Lower leg skin (tissue), 4 donors: ENCODE data around the gene TAC4. TPM values are rescaled to one million over a fixed set of nuclear protein-coding genes. Genes with fewer than 3 reads are reported as not detected.

Source experiments
- DNase-seq, 2 donors: peaks; one replicate each; pipeline ENCODE4 v3.0.0-alpha.2; 2019; ENCODE audit warnings: low spot score in 2 of 2
- H3K4me3 ChIP-seq: fragments of 200-600 bp; sonication (generic); 2 replicates; pipeline ENCODE4 v1.5.1; 2017; ENCODE audit warnings: mild to moderate bottlenecking, low read depth; ENCODE audit not compliant: poor library complexity, severe bottlenecking
- POLR2A ChIP-seq, 2 donors: fragments of 450-650 bp; IDR thresholded peaks; one replicate each; pipeline ENCODE4 v1.6.1; 2016 to 2017; ENCODE audit warnings: antibody characterized with exemption in 2 of 2, mild to moderate bottlenecking in 1 of 2, moderate library complexity in 1 of 2
- WGBS, 2 donors: methylation state at CpG; one replicate each; pipeline ENCODE4 v1.1.5; 2018; 5-methylcytosine and 5-hydroxymethylcytosine counted together
- intact Hi-C: fragments of 100-400 bp; cut with DNase I; formaldehyde crosslinking; loops from one replicate; pipeline ENCODE4 v1.15.0; 2023; ENCODE audit warnings: low total_unique reads
- total RNA-seq, 4 donors: library from RNA; depleted of rRNA; stranded (reverse); fragments of >200 nt; gene quantifications; one replicate each; pipeline ENCODE4 v1.1.0, GENCODE V29; 2016
- TF ChIP-seq, protein P1 (sequence below), 3 donors: fragments of 450-650 bp; IDR thresholded peaks; one replicate each; pipeline ENCODE4 v1.5.1; 2016; ENCODE audit warnings: antibody characterized with exemption in 3 of 3, mild to moderate bottlenecking in 3 of 3, moderate library complexity in 2 of 3

The TAC4 gene
- total RNA-seq, 4 donors from 2014 or later: not detected

DNA sequence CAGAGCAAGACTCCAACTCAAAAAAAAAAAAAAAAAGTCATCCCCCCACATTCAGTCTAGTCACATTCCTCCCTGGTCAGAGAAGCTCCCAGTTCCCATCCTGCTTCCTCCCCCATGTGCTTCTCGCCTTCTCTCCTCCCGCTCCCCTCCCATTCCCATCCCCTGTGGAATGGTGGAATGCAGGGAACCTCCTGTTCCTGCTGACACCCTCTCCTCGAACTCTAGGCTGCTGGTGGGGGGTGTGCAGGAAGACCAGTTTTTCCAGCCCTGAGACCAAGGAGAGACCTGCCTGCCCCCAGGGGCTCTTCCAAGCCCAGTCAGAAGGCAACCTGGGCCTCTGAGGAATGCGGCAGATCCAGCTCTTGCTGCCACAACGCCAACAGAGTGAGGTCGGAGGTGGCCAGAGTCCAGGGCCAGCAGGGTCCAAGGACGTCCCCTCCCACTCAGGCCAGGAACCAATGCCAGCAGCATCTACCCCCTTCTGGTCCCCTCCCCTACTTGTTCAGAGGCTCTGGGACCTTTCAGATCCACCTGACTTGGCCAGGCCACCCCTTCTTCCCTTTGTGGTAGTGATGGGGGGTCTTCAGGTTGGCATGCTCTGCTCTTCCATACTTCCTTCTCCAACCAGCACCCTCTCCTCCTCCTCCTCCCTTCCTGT lies 39.3 kb upstream of the TAC4 start:
- intact Hi-C loops: no loop called here
- H3K4me3 ChIP-seq: no peak overlapping the region
- peak; percentile 40 to 89 for DNase-seq
- WGBS, 2 donors: 34 to 53% methylated on average over 7 of the region's 7 CpGs
- TF ChIP-seq, protein P1, sequence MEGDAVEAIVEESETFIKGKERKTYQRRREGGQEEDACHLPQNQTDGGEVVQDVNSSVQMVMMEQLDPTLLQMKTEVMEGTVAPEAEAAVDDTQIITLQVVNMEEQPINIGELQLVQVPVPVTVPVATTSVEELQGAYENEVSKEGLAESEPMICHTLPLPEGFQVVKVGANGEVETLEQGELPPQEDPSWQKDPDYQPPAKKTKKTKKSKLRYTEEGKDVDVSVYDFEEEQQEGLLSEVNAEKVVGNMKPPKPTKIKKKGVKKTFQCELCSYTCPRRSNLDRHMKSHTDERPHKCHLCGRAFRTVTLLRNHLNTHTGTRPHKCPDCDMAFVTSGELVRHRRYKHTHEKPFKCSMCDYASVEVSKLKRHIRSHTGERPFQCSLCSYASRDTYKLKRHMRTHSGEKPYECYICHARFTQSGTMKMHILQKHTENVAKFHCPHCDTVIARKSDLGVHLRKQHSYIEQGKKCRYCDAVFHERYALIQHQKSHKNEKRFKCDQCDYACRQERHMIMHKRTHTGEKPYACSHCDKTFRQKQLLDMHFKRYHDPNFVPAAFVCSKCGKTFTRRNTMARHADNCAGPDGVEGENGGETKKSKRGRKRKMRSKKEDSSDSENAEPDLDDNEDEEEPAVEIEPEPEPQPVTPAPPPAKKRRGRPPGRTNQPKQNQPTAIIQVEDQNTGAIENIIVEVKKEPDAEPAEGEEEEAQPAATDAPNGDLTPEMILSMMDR (IDR thresholded peaks at IDR 0.05): no peak
- TF ChIP-seq POLR2A (IDR thresholded peaks at IDR 0.05): no peak

DNA sequence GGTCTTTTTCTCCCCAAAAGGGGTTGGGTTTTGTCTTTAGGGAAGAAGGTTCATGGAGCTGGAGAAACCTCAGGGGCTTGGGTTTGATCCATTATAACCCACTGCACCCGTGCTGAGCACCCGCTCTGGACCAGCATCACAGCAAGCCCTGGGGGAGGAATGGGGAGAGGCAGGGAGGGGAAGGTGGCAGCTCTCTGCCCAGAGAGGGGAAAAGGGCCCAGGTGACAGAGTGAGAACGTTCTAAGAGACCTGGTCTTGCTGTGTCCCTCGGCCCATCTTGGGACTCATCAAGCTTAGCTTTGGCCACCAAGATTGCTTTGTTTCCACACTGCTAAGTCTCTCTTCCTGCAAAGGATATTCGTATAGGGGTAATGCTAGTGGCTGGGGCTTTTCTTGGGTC lies 38.2 kb upstream of the TAC4 start:
- H3K4me3 ChIP-seq: no peak overlapping the region
- DNase-seq: no peak
- TF ChIP-seq POLR2A (IDR thresholded peaks at IDR 0.05): no peak
- TF ChIP-seq, protein P1 (IDR thresholded peaks at IDR 0.05): no peak
- intact Hi-C loops: no loop called here
- 60 to 74% methylated on average over 5 of the region's 5 CpGs for WGBS, 2 donors

DNA sequence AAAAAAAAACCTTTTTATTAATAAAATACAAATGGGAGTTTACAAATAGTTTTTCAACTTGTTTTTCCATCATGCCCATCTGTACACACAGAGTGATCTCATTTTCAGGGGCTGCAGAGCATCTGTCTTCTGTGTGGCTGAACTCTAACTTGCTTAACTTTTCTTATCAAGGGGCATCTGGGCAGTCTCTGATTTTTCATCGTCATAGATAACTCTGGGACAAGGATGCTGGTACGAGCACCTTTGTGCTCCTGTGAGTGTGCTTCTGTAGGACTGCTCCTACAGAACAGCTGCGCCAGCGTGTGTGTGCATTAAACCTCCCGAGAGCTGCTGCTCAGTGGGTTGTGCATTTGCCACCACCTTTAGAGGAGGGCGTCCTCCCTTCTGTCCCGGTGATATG lies 34.6 kb upstream of the TAC4 start:
- H3K4me3 ChIP-seq: no peak overlapping the region
- TF ChIP-seq, protein P1 (IDR thresholded peaks at IDR 0.05): no peak
- no peak for TF ChIP-seq POLR2A (IDR thresholded peaks at IDR 0.05)
- WGBS, 2 donors: 55 to 77% methylated on average over 7 of the region's 7 CpGs
- intact Hi-C loops: loop anchor here (5.0 kb wide), 1 partner anchor 115 kb away; the partner anchor contains the start of gene DLX3
- no peak for DNase-seq

DNA sequence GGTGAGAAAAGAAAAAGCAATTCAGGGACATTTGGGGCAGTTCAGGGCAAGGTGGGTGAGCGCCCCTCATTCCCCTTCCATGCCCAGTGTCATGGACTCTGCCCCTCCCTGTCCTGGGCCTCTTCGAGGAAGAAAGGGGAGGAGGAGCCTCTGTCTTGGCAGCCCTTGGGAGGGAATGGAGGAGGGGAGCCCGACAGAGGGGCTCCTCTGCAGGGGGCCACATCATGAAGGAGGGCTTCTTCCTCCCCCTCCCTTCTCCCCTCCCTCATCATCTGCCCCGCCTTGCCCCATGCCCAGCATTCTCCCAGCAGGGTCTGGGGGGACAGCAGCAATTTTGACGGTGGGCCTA lies 33.2 kb upstream of the TAC4 start:
- 37 to 41% methylated on average over 5 of the region's 5 CpGs for WGBS, 2 donors
- intact Hi-C loops: loop anchor here (5.0 kb wide), 1 partner anchor 116 kb away; the partner anchor contains the start of gene DLX3
- TF ChIP-seq, protein P1 (IDR thresholded peaks at IDR 0.05): no peak
- H3K4me3 ChIP-seq: no peak overlapping the region
- no peak for DNase-seq

DNA sequence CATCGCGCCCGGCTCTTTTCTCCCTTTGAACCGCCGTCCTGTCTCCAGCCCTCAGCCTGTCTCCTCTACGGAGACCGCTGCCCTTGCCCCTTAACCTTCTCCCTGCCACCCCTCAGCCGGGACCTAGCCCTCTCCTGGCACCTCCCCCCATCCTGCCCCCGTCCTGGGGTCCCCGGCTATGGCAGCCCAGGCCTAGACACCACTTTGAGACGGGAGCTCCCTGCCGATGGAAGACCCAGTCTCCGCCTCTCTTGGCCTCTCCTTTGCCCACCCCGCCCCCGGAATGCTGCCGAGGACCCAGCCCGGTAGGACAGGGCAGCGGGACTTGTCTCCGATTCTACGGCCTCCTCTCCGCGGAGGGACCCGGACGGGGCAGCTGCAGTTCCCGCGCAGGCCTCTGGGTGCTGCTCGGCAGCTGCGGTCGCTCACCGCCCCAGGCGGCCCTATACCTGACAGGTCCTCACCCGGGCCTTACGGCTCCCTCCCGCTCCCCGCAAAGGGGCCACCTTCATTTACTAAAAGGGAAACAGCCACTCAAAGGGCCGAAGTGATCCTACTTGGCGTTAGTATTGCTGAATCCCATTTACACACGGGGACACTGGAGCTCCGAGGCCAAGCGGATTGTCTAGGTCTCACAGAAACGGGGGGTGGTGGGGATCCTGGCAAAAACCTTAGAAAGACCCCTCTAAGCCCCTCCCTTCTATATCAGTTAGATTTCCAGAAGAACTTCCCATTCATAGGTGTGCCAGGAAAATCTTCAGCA lies 32.6 kb upstream of the TAC4 start:
- WGBS, 2 donors: 9 to 12% methylated on average over 31 to 41 of the region's 41 CpGs
- TF ChIP-seq, protein P1 (IDR thresholded peaks at IDR 0.05): peak in 2 of 3 donors; percentile 83 to 91
- TF ChIP-seq POLR2A (IDR thresholded peaks at IDR 0.05): no peak
- peak; percentile 46 to 94 for DNase-seq
- intact Hi-C loops: loop anchor here (5.0 kb wide), 1 partner anchor 117 kb away; the partner anchor contains the start of gene DLX3
- no peak overlapping the region for H3K4me3 ChIP-seq
